Endothelial cell of umbilical vein (primary cell): ENCODE results near the gene UBN2. TPM values are rescaled to one million over a fixed set of nuclear protein-coding genes. Genes with fewer than 3 reads are reported as not detected.
"Not testable (repeated sequence)": the region's sequence is repeated elsewhere in the genome, so short reads cannot be mapped to it uniquely, and the experiment has no call there.

Experiments
- BruUV-seq: library from RNA; stranded (reverse); fragments of 400-500 nt; replicated peaks from 2 replicates; lab custom pipeline; 2021; lab: Mats Ljungman, UMichigan
- CTCF ChIA-PET: fragments of 300-600, 350-600 bp; sonication (Branson Sonifier 250); formaldehyde crosslinking; loops from one replicate; lab custom pipeline; 2021; ENCODE audit warnings: antibody characterized with exemption, inconsistent platforms; lab: Charles Lee
- POLR2A ChIA-PET: fragments of 300-600, 350-600 bp; sonication (Branson Sonifier 250); formaldehyde crosslinking; loops from one replicate; lab custom pipeline; 2021; ENCODE audit warnings: antibody characterized with exemption, inconsistent platforms; lab: Charles Lee
- DNase-seq: peaks from one replicate; pipeline ENCODE4 v3.0.0-alpha.2; 2011; ENCODE audit warnings: low read depth, low spot score
- FAIRE-seq: peaks from 2 replicates; lab custom pipeline; 2011; peaks lifted over from hg19 to GRCh38; lab: Jason Lieb, UNC
- H2AFZ ChIP-seq: 2 replicates; pipeline ENCODE4 v1.6.0; 2012; ENCODE audit warnings: low read depth, low read length, control low read depth, inconsistent platforms
- H3K27ac ChIP-seq: 2 replicates; pipeline ENCODE4 v1.5.1; 2011; ENCODE audit warnings: low read depth, mild to moderate bottlenecking, control low read depth, low read length, moderate library complexity; ENCODE audit not compliant: insufficient read depth
- H3K27me3 ChIP-seq, 2 experiments: 2 replicates each; pipeline versions ENCODE4 v1.6.0 to v1.6.1; 2011; ENCODE audit warnings: low read length in 2 of 2, mixed read lengths in 1 of 2; ENCODE audit not compliant: control insufficient read depth in 2 of 2, insufficient read depth in 2 of 2
- H3K36me3 ChIP-seq, 2 experiments: 2 replicates in 1 of 2; 3 replicates in 1 of 2; pipeline ENCODE4 v1.5.1; 2011; ENCODE audit warnings: low read length in 2 of 2, mild to moderate bottlenecking in 1 of 2, moderate library complexity in 1 of 2; ENCODE audit not compliant: control insufficient read depth in 2 of 2, insufficient read depth in 2 of 2; ENCODE audit errors: extremely low read depth in 1 of 2
- H3K4me1 ChIP-seq: 3 replicates; pipeline ENCODE4 v1.5.1; 2011; ENCODE audit warnings: mild to moderate bottlenecking, low read length; ENCODE audit not compliant: control insufficient read depth, insufficient read depth; ENCODE audit errors: extremely low read depth
- H3K4me2 ChIP-seq: 2 replicates; pipeline ENCODE4 v1.6.1; 2011; ENCODE audit warnings: low read length, control low read depth, mixed read lengths; ENCODE audit not compliant: insufficient read depth
- H3K4me3 ChIP-seq, 3 experiments: fragments of 200-600 bp in 1 of 3; sonication (generic), shearing (Covaris generic) in 1 of 3; replicated peaks in 1 of 3; 2 replicates each; pipeline ENCODE4 v1.5.1; 2011 to 2016; ENCODE audit warnings: control low read depth in 3 of 3, low read length in 3 of 3, mild to moderate bottlenecking in 2 of 3, inconsistent platforms in 1 of 3, low read depth in 1 of 3, moderate library complexity in 1 of 3; ENCODE audit not compliant: insufficient read depth in 1 of 3
- H3K79me2 ChIP-seq: 2 replicates; pipeline ENCODE4 v1.6.0; 2012; ENCODE audit warnings: low read length, inconsistent platforms; ENCODE audit not compliant: control insufficient read depth, insufficient read depth
- H3K9ac ChIP-seq: replicated peaks from 2 replicates; pipeline ENCODE3; 2011; ENCODE audit warnings: low read length, control low read depth; ENCODE audit not compliant: insufficient read depth; ENCODE audit errors: extremely low read depth
- H3K9me1 ChIP-seq: replicated peaks from 3 replicates; pipeline ENCODE4 v1.6.0; 2011; ENCODE audit warnings: mild to moderate bottlenecking, low read length; ENCODE audit not compliant: control insufficient read depth, insufficient read depth; ENCODE audit errors: extremely low read depth
- H3K9me3 ChIP-seq: replicated peaks from 2 replicates; pipeline ENCODE4 v1.5.1; 2012; ENCODE audit warnings: low read length, inconsistent platforms; ENCODE audit not compliant: control insufficient read depth, insufficient read depth
- H4K20me1 ChIP-seq: replicated peaks from 2 replicates; pipeline ENCODE3; 2011; ENCODE audit warnings: mild to moderate bottlenecking, low read length; ENCODE audit not compliant: control insufficient read depth, insufficient read depth; ENCODE audit errors: extremely low read depth
- EZH2 ChIP-seq: IDR thresholded peaks from 2 replicates; pipeline ENCODE4 v1.6.1; 2012; ENCODE audit warnings: borderline replicate concordance, low read depth, mild to moderate bottlenecking, moderate library complexity, low read length, inconsistent platforms; ENCODE audit not compliant: severe bottlenecking
- GATA2 ChIP-seq: IDR thresholded peaks from 2 replicates; pipeline ENCODE4 v1.7.0; 2011; ENCODE audit warnings: low read depth, mild to moderate bottlenecking, moderate library complexity, mixed read lengths, low read length; ENCODE audit not compliant: insufficient read length, insufficient read depth
- JUN ChIP-seq: IDR thresholded peaks from 2 replicates; pipeline ENCODE4 v1.6.1; 2011; ENCODE audit warnings: borderline replicate concordance, low read depth; ENCODE audit not compliant: insufficient read length, insufficient read depth
- MYC ChIP-seq: IDR thresholded peaks from one replicate; pipeline ENCODE4 v1.6.1; 2011; ENCODE audit warnings: mild to moderate bottlenecking, low read depth, low read length
- POLR2A ChIP-seq: IDR thresholded peaks from 2 replicates; pipeline ENCODE4 v1.6.1; 2012; ENCODE audit warnings: low read depth, mild to moderate bottlenecking, control low read depth, low read length
- POLR2AphosphoS5 ChIP-seq: IDR thresholded peaks from 2 replicates; pipeline ENCODE4 v1.6.1; 2012; ENCODE audit warnings: low read depth, mild to moderate bottlenecking, control low read depth, low read length, moderate library complexity; ENCODE audit not compliant: insufficient read depth
- dilution Hi-C: fragments of 300-500 bp; cut with MboI; formaldehyde crosslinking; loops from one replicate; pipeline ENCODE4 v1.15.0; 2019; ENCODE audit warnings: low sequenced_read_pairs; ENCODE audit not compliant: extremely low pct_ligation_motif_present
- intact Hi-C: fragments of 100-400 bp; cut with micrococcal nuclease; formaldehyde crosslinking; loops from one replicate; pipeline ENCODE4 v1.10.0; 2022
- polyA plus RNA-seq, 4 experiments: library from polyadenylated mRNA; depleted of rRNA in 3 of 4; stranded (reverse) in 3 of 4; unstranded in 1 of 4; fragments of >200 nt; gene quantifications; 2 replicates each; pipeline versions ENCODE4 v1.2.1 to v1.2.3, GENCODE V29; 2011 to 2012; ENCODE audit warnings: missing spikeins in 1 of 4
- total RNA-seq: library from RNA; stranded (reverse); gene quantifications from 2 replicates; pipeline ENCODE4 v1.2.3, GENCODE V29; 2021
- TF ChIP-seq, protein P1 (sequence below), 2 donors: IDR thresholded peaks; 1 replicate in 1 of 2; 2 replicates in 1 of 2; pipeline ENCODE4 v1.5.1; 2011; ENCODE audit warnings: low read length in 2 of 2, mild to moderate bottlenecking in 2 of 2, moderate library complexity in 2 of 2, control low read depth in 1 of 2, inconsistent platforms in 1 of 2, low read depth in 1 of 2; ENCODE audit not compliant: insufficient read depth in 1 of 2; ENCODE audit errors: extremely low read depth in 1 of 2
- TF ChIP-seq, protein P2 (sequence below): IDR thresholded peaks from 2 replicates; pipeline ENCODE4 v1.6.1; 2011; ENCODE audit not compliant: insufficient read depth, insufficient read length

Gene UBN2
- total and polyA plus RNA-seq, 2 donors (not counting 3 experiments of a cell fraction or from before 2014, with no cell fraction given), result 2.2 to 14.2 TPM

DNA sequence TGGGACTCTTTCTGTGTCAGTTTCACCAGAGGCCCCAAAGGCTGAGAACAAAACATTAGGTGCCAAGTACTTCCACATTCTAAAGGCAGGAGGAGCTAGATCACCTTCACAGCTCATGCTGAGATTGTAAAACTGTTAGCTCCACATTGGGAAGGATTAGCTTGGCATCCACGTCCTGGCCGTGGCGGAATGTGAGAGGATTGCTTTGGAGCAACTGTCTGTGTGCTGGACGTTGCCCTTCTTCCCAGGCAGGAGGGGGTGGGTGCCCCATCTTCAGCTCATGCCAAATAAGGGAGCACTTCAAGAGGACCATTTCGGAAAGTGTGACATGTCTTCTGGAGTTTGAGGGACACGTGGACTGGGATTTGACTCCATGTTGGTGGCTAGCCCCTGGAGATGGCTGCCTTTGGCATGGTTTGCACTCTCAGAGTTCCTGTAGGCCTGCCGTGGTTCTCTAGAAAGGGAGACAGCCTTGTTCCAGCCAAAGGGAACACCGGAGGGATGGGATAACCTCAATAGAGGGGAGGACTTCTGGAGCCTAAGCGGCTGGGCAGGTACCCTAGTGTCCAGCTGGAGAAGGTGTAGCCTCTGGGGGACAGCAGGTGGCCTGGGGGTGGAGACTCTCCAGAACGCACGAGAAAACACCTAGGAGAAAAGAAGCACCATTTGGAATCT is 90.2 kb downstream of the UBN2 start:
- peak; percentile 17 for DNase-seq
- TF ChIP-seq JUN (no peak), POLR2AphosphoS5 (no peak), EZH2 (no peak), POLR2A (no peak), MYC (no peak), GATA2 (no peak)
- TF ChIP-seq, protein P1, sequence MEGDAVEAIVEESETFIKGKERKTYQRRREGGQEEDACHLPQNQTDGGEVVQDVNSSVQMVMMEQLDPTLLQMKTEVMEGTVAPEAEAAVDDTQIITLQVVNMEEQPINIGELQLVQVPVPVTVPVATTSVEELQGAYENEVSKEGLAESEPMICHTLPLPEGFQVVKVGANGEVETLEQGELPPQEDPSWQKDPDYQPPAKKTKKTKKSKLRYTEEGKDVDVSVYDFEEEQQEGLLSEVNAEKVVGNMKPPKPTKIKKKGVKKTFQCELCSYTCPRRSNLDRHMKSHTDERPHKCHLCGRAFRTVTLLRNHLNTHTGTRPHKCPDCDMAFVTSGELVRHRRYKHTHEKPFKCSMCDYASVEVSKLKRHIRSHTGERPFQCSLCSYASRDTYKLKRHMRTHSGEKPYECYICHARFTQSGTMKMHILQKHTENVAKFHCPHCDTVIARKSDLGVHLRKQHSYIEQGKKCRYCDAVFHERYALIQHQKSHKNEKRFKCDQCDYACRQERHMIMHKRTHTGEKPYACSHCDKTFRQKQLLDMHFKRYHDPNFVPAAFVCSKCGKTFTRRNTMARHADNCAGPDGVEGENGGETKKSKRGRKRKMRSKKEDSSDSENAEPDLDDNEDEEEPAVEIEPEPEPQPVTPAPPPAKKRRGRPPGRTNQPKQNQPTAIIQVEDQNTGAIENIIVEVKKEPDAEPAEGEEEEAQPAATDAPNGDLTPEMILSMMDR (IDR thresholded peaks at IDR 0.05; ENCODE audit: extremely low read depth in 1 of 2, insufficient read depth in 1 of 2, low read depth in 1 of 2, low read length in 2 of 2), result peak; percentile 9 to 30
- TF ChIP-seq, protein P2, sequence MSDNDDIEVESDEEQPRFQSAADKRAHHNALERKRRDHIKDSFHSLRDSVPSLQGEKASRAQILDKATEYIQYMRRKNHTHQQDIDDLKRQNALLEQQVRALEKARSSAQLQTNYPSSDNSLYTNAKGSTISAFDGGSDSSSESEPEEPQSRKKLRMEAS, result no peak
- no peaks in the 10 kb centered on the region for H3K79me2 ChIP-seq

DNA sequence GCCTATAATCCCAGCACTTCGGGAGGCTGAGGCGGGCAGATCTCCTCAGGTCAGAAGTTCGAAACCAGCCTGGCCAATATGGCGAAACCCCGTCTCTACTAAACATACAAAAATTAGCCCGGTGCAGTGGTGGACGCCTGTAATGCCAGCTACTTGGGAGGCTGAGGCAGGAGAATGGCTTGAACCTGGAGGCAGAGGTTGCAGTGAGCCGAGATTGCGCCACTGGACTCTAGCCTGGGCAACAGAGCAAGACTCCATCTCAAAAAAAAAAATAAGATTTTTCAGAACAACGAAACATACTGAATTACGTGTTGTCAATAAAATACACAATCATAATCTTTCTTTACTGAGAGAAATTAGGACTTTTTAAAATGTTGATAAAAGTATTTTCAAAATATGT is 93.7 kb downstream of the UBN2 start:
- H4K20me1 ChIP-seq, H3K4me1 ChIP-seq, H3K4me2 ChIP-seq, BruUV-seq, H3K27me3 ChIP-seq, POLR2A ChIA-PET, H3K9ac ChIP-seq, CTCF ChIA-PET, H3K4me3 ChIP-seq, H3K36me3 ChIP-seq, H3K27ac ChIP-seq, H2AFZ ChIP-seq, DNase-seq, dilution Hi-C loops, H3K79me2 ChIP-seq, H3K9me3 ChIP-seq, FAIRE-seq, H3K9me1 ChIP-seq: not testable (repeated sequence)
- intact Hi-C loops, result loop anchor here (5.0 kb wide), 1 partner anchor 307 kb away; no protein-coding TSS in a partner anchor

More for the DNA sequence above, 90.2 kb downstream of the UBN2 start:
- H3K36me3 ChIP-seq, result no peaks in the 10 kb centered on the region
- H3K9me3 ChIP-seq, result no peaks in the 10 kb centered on the region
- no TSS peak for BruUV-seq
- CTCF ChIA-PET, result interaction anchor here (0.7 to 1.3 kb wide), 13 partner anchors 8 to 300 kb away, joined by 3 to 5 read pairs (median 3); no protein-coding TSS in a partner anchor
- no peak overlapping the region for H3K4me3 ChIP-seq
- H3K27me3 ChIP-seq, result no peaks in the 10 kb centered on the region
- H3K27ac ChIP-seq, result no peak overlapping the region
- no peak overlapping the region for H3K9ac ChIP-seq
- H3K9me1 ChIP-seq, result no peaks in the 10 kb centered on the region
- POLR2A ChIA-PET, result no interaction called here
- H3K4me1 ChIP-seq, result no peaks in the 10 kb centered on the region
- no peak overlapping the region for H3K4me2 ChIP-seq
- dilution Hi-C loops (no loop called here), intact Hi-C loops (loop anchor here (5.0 kb wide), 1 partner anchor 304 kb away; no protein-coding TSS in a partner anchor)
- peak overlapping the region; percentile 23 for H2AFZ ChIP-seq
- H4K20me1 ChIP-seq, result no peaks in the 10 kb centered on the region
- no peak for FAIRE-seq
